ENCODE results near the gene TBRG1.

Gene TBRG1

DNA sequence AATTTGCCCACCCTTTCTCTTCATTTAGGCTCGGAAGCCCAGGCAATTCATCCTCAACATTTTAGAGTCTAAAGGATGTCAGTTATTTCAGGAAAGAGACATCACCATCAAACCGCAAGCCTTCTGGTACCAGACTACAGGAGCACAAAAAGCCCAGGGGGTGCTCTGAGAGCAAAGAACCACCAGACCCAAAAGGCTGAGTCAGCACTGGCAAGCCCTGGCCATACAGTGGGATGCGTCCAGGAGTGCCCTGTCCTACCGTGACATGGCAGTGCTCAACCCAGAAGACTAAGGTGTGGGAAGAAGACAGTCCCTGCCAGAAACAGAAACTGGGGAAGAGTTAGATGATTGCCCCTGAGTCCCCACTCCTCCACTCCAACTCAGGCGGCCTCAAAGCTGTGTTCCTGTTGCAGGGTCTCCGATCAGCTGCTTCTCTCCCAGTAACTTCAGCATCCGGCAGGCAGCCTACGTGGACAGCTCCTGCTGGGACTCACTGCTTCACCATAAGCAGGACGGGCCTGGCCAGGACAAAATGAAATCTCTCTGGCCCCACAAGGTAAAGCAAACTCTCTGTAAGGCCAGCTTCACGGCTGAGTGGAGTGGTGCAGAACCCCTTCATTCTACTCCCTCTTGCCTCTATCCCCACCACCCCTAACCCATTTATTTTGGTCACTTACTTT is 10.0 kb upstream of the TBRG1 start:
- no peak for DNase-seq (ENCODE audit: low read depth in 2 of 2, low spot score in 1 of 2)

DNA sequence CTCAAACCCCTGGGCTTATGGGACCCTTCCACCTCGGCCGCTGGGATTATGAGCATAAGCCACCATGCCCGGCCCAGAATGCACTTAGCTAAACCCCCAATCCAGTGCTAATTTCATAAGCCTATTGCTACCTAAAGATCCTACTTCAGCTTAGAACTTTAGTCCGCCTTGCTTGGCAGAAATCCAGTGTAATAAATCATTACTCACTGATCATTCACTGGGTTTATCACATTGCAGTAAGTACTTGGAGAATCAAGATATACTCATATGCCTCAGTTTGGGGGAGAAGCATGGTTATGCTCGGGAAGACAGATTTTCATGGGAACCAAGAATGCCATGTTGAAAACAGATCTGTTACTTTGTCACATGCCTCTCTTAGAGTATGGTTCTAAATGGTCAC is 3.8 kb upstream of the TBRG1 start:
- no peak for DNase-seq (ENCODE audit: low read depth in 2 of 2, low spot score in 1 of 2)

DNA sequence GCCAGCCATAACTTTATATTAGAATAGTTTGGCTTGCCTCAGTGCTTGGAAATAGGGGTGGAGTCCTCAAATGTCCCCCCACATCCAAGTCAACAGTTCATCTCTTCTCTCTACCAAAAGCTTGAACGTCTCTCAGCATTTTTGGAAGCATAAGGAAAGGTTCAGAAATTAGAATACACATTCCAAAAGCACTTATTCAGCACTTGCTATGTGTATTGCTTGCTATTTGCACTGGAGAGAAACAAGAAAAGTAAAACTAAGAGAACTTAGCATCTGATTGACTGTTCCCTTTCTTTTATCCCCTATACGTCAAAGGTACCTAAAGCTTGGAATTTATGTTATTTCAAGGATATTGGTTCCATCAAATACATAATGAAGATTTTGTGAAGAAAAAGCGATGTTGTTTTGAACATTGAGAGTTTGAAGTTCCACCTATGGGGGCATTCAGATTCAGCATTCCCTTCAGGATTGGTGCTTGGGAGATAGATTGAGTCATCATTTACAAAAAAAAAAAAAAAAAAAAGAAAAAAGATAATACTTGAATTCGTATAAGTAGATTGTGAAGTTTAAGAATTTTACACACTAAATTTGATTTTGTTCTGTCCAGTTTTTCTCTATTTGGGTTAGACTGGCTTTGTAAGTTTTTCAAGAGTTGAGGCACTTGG is 1.3 kb downstream of the TBRG1 start:
- no peak for DNase-seq (ENCODE audit: low read depth in 2 of 2, low spot score in 1 of 2)

DNA sequence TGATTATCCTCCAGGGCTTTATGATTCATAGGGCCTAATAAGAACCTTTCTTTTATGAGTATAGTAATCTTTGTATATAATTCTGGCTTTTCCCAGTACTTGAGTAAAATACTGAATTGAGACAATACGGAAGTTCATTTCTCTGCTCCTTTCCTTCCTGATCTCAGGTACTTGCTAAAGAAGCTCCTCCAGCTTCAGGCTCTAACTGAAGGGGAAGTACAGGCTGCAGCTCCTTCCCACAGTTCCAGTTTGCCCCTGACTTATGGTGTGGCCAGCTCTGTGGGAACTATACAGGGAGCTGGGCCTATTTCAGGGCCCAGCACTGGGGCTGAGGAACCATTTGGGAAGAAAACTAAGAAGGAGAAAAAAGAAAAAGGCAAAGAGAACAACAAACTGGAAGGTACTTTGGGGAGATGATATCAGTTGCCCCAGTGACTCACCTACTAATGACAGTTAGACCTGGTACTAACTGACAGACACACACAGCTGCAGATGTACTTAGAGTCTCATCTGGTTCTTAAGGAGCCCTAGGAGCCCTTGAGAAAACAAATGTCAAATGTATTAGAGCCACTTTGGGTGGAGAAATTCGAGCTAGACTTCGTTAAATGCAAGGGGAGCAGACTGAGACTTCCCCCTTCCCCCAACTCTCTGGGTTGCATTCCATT is 3.0 kb downstream of the TBRG1 start:
- DNase-seq (ENCODE audit: low read depth in 2 of 2, low spot score in 1 of 2): no peak

DNA sequence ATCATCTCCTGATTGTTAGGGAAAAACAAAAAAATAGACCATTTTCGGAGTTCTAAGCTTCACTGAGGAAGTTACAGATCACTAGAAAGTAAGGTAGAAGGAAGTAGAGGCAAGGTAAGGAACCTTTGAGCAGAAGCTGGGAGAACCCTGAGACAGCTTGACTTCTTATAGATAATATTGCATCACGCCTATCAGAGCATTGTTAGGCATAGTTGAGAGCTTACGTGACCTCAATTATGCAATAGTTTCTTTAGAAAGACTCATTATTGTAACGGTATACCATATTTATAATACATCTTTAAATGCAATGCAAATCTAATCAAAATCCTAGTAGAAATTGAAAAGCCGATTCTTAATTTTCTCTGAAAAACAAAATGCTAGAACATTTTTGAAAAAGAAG is 4.9 kb downstream of the TBRG1 start:
- no peak for DNase-seq (ENCODE audit: low read depth in 2 of 2, low spot score in 1 of 2)

DNA sequence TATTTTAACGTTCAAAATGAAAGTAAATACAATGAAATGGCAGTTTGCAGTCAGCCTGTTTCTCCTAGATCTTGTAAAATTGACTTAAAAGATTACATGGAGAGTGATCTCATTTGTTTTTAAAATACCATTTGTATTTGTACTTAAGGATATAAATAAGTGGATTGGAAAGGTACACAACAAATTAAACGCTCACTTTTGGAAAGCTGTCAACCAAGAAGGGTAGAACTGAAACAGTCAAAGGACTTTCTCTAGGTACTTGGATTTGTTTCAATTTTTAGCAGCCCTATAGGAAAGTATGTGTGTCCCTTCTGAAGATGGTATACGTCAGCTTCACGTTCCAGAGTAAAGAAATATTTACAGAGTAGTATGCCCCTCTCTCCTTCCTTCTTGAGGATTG is 7.3 kb downstream of the TBRG1 start:
- no peak for DNase-seq (ENCODE audit: low read depth in 2 of 2, low spot score in 1 of 2)

DNA sequence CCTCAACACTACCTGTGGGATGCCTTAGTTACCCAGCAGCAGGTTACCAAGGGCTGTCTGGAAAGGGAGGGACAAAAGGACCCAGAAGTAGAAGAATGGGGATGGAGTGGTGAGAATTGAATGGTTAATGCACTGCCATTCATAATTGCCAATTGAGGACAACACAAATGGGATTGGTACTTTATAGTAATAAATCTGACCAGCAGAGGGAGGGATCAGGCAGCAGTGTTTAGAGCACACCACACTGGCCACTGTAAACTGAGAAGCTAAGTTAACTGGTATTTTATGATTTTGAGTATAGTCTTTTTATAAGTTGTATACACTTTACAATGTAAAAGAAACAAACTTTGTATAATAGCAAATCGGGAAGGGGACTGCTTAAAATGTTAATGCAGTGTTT is 10.7 kb downstream of the TBRG1 start:
- DNase-seq (ENCODE audit: low read depth in 2 of 2, low spot score in 1 of 2): no peak

DNA sequence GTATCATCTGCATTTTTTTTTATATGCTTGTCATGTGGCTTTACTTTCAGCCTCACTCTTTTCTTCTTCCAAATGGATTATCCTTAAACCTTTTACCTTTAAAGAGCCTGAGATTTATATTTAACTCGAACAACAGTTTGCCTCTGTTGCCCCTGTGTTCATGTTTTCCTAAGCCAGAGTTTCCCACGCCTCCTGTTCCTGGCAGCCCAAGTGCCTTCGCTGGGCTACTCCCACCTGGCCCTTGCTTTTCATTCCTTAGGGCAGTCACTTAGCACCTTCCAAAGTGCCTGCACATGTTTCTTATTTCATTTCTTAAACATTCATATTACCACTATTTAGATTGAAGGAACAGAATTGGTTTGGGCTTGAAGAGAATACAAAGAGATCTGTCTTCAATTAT is 13.3 kb downstream of the TBRG1 start:
- DNase-seq (ENCODE audit: low read depth in 2 of 2, low spot score in 1 of 2): no peak

DNA sequence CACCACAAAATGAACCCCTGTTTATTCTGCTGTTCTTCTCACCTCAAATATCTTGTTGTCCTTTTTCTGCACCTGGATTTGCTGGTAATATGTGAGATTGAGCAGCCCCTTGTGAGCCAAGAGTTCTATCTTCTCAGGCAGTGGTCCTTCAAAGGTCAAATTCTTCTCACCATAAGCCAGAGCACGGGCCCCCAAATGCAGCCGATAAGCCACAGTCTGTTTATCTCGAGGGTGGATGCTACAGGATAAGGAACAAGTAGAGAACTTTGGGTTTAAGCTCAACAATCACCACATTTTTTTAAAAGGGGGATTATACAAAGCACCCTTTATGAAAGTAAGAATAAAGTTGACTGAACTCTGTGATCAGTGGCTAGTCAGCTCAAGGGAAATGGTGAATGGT is 15.8 kb downstream of the TBRG1 start:
- no peak for DNase-seq (ENCODE audit: low read depth in 2 of 2, low spot score in 1 of 2)

DNA sequence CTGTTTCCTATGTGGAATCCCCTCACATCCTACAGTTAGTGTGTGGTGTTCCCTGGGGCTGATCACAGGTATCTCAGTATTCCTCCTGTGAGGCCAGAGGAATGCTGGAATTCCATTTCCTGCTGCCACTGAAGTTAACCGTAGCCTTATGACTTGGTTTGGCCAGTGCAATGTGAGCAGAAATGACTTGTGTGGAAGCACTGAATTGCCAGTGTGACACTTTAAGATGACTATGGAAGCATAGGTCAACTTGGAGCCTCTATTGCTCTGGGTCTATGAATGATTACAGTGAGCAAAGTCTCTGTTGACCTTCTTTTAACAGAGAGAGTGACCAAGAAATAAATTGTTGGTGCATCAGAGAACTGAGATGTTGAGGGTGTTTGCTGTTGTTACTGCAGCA is 16.5 kb downstream of the TBRG1 start:
- no peak for DNase-seq (ENCODE audit: low read depth in 2 of 2, low spot score in 1 of 2)

DNA sequence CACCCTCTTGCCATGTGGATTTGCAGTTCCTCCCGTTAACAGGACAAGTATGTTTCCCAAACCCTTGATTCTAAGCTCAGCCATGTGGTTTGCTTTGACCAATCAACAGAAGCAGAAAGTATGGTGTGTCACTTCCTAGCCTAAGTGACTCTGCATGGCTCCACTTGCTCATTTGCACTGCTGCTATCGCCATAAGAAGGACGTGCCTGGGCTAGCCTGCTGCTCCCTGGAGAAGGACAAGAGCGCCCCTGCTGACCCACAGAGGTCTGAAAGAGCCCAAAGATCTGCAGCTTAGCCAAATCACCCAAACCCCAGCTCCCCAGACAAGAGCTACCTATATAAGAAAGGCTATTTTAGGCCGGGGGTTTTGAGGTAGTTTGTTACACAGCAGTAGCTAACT is 18.0 kb downstream of the TBRG1 start:
- no peak for DNase-seq (ENCODE audit: low read depth in 2 of 2, low spot score in 1 of 2)

DNA sequence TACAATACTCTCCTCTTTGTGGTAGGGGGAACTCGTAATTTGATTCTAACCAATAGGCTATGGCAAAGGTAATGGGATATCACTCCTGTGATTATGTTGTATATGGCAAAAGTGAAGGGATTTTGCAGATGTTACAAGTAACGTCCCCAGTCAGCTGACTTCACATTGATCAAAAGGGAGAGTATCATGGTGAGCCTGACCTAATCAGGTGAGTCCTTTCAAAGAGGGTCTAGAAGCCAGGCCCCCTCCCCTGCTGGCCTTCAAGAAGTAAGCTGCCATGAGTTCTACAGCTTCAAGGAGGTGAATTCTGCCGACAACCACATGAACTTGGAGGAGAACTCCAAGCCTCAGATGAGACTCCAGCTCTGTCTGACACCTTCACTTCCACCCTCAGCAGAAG is 20.0 kb downstream of the TBRG1 start:
- no peak for DNase-seq (ENCODE audit: low read depth in 2 of 2, low spot score in 1 of 2)

DNA sequence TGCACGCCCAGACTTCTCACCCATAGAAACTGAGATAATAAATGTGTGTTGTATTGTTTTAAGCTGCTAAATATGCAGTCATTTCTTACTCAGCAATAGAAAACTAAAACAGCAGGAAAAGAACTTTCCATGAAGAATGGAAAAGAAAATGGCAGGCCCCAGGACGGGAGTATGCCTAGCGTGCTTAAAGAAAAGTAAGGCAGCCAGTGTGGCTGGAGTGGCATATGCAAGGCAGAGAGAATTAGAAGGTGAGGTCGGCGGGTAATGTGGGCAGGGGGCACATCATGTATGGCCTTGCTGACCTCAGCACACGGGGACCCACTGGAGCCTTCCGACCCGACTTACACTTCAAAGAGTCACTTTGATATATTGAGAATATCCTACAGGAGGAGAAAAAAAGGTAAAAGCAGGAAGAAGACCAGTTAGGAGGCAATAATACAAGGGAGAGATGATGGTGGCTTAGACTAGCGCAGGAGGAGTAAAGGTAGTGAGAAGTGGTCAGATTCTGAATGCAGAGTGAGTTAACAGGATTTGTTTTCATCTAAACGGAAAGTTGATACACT is 20.5 kb downstream of the TBRG1 start:
- no peak for DNase-seq (ENCODE audit: low read depth in 2 of 2, low spot score in 1 of 2)

DNA sequence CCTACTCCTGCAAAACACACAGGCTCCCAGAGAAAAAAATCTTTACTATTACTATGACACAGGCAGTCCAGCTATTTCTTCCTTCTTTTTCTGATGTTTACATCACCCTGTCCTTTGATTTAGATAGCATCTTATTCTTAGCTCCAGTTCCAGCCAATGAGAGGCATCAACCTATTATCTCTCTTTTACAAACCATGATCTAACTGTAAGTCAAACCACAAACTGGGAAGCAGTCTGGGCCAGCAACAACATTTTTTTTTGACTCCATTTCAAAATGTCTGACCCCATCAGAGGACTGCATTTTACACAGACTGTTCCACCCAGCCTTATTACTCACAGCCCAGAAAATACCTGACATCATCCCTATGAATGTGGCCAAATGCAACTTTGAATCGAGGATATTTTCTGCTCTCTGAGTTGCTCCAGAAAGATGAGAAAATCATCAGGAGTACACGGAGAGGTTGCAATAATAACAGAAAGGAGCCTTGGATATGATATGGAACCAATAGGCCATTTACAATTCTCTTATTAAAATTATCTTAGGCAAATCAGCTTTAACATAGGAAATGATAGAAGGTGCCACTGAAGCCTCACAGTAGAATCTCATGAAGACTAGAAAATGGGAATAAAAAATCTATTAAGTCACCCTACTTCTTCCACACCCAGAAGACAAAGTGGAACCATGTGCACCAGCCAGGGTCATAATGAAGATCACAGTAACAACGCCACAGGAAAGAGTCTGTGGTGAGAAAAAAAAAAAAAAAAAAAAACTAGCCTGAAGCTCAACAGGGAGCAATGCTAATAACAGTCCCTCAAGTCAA is 21.2 kb downstream of the TBRG1 start:
- no peak for DNase-seq (ENCODE audit: low read depth in 2 of 2, low spot score in 1 of 2)

DNA sequence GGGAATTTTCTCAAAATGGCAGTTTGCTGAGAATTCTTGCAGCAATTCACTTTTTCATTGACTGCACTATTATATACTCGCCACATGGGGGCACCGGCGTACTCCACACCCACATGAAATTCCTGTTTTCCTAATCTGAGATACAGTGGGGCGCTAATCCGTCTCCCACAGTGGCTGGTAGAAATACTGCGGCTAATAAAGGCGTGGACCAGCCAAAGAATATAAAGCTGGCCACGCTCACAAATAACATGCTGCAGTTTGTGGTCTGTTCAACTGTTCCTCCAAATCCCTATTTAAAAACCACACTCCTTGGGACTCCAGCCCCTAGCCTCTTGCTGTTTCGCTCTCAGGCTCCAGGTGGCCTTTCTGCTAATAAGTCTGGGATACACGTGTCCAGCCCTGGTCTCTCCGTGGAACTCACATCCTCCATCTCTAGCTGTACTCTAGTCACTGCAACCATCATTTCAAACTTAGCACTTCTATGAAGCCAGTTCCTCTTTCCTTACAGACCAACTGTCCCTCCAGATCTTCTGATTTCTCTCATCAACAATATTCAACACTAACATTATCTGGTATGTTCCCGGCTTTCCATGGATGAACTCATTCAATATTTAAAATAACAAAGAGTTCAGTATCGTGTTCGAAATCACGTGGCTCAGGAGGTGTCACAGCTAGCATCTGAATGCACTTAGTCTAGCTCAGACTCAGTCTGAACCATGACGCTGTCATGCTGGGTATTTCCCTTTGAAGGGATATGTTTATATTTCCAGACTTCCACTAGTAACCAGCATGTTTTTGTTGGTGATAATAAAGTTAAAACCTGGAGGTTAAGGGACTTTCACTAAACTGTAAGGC is 22.0 kb downstream of the TBRG1 start:
- DNase-seq (ENCODE audit: low read depth in 2 of 2, low spot score in 1 of 2): no peak

DNA sequence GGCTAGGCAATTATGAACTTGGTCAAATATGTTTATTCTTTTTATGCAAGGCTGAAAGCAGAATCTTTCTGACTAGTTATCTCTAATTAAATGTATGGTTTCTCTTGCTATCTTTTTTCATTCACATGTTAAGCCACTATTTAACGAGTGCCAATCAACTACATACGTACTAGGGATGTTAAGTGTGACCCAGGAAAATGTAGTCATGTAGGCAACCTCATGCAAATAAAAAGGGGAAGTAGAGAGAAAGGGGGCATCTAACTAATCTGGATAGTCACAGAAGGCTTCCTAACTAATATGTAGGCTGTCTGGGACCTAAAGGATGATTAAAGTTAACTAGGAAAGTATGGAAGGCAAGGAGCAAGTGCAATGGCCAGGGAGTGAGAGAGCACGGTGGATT is 23.5 kb downstream of the TBRG1 start:
- no peak for DNase-seq (ENCODE audit: low read depth in 2 of 2, low spot score in 1 of 2)

DNA sequence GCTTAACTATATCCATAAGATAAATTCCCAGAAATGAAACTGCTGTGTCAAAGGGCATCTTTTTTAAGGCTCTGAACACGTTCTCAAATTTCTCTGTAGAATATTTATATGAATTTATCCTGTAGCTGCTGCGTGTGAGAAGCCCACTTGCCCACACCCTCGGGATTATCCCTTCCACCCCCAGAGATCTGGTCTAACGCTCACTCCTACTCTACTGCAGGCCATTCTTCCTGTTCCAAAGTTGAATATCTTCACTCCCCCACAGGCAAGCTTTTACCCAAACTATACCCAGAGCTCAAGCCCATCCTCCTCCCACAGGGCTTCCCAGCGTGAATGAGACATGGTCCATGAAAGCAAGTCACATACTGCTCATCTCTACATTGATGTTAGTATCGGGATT is 25.9 kb downstream of the TBRG1 start:
- DNase-seq (ENCODE audit: low read depth in 2 of 2, low spot score in 1 of 2): no peak

DNA sequence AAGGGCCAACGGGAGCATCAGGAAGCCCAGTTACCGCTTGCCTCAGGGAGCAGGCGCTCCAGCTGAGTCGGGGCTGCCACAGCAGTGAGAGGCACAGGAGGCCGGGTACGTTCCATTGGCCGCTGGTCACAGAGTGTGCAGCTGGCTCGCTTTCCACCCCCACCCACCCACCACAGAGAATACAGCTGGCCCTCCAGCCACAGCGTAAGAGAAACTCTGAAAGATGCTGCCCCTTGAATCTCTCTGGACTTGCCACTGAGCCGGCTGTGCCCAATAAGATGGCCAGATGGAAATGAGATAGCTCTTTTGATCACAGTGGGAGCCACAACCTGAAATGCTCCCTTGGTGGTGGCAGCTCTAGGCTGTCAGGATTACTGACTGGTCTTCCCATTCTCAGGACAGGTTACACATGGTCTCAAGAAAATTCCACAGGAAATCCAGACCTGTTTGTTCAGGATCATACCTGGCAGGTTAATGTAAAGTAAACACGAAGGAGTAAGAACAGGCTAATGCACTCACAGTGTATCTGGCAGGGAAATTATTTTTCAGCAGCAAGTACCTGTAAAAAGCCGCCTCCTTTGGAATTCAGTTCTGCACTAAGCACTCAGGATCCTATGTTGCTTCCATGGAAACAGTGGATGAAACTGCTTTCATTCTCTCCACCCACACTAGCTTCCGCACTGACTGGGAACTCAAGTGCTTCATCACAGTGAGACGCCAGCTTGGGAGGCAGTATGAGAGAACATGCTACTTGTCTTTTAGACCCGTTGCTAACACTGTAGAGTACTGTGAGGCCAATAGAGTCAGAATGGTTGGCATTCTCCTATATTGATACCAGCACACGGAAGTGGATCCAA is 34.3 kb downstream of the TBRG1 start:
- no peak for DNase-seq (ENCODE audit: low read depth in 2 of 2, low spot score in 1 of 2)

DNA sequence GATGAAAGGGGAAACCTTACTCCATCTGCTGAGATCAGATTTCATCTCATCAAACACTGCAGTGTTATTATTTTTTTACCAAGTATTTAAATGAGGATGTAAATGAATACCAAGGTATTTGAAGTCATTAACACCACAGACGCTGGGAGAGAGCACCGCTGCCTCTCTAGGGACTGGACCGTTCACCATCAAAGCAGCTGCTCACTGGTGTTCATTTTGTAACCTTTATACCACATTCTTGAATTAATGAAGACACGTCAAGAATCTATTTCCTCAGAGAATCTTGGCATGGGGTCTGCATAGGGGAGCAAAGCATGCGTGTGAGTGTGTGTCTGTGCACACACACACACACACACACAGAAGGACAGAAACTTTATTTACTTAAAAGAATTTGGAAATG is 35.2 kb downstream of the TBRG1 start:
- DNase-seq (ENCODE audit: low read depth in 2 of 2, low spot score in 1 of 2): no peak

DNA sequence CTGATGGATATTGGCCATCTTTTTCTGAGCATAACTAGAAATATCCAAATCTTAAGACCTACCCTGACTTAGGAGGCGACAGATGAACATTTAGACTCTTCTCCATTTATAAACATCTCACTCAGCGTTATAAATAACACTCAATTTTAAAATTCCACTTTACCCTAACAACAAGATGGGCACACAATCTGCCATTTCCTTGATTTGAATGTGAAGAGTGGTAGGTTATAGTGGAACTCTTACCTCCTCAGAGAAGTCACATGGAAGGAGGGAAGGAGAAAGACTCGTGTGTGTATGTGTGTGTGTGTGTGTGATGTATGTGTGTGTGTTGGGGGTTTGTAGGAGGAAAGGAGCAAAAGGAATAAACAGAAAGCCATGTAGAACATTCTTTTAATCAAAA is 35.8 kb downstream of the TBRG1 start:
- DNase-seq (ENCODE audit: low read depth in 2 of 2, low spot score in 1 of 2): no peak
